GM18870 (cell line): ENCODE data around the gene SLC30A7.

Source experiments
- ATAC-seq: cut with Tn5 transposase; IDR thresholded peaks from one replicate; pipeline ENCODE4 v1.9.1; 2021; ENCODE audit warnings: moderate library complexity; ENCODE audit not compliant: unreplicated experiment

Gene SLC30A7

GRCh38 chr1:101025283-101025656 is 129.4 kb downstream of the SLC30A7 start:
- peak; percentile 18 for ATAC-seq

- ATAC-seq, result peak; percentile 64
Observed at GRCh38 chr1:101025657-101026429, 130.0 kb downstream of the SLC30A7 start, which contains the start of gene DPH5. DPH5 (minus strand) TSS chr1:101025784; CDS start chr1:101025443, 341 bp downstream.

GRCh38 chr1:101026430-101026788 is 130.5 kb downstream of the SLC30A7 start:
- no peak for ATAC-seq

GRCh38 chr1:101027194-101027772 is 131.4 kb downstream of the SLC30A7 start:
- ATAC-seq, result no peak

GRCh38 chr1:101028466-101028865 is 132.6 kb downstream of the SLC30A7 start:
- ATAC-seq, result no peak

GRCh38 chr1:101029184-101029583 is 133.3 kb downstream of the SLC30A7 start:
- no peak for ATAC-seq

GRCh38 chr1:101030881-101031280 is 135.0 kb downstream of the SLC30A7 start:
- ATAC-seq, result no peak
